ENCODE data around the gene SLF1. TPM values are rescaled to one million over a fixed set of nuclear protein-coding genes. Genes with fewer than 3 reads are reported as not detected.

The SLF1 gene
- total RNA-seq, 6 experiments from 2014 or later, result 0.80 to 3.3 (median 2.4) TPM

DNA sequence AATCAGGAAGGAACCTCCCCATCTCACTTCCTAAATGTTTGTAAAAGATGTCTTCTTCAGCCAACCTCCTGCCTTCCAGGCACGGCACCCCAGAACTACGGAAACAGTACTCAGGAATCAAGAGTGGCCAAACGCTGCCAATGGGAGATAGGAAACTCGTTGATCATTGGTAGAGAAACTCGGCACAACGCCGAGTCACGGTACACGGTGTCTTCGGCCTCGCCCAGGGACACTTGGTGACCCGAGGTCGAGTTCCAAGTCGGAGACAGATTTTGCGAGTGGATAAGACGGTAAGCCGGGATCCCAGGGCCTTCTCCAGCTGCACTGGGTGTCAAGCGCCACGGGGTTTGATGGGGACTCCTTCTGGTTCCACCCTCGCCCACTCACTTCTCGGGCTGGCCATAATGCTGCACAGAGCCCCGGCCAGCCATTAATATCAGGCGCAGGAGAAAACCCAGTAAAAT lies 408 bp upstream of the SLF1 start:
- DNase-seq (peak; percentile 52 to 73 (median 68)), ATAC-seq (peak; percentile 57 to 75 (median 69))
- Histone ChIP-seq H3K4me3 (peak overlapping the region; percentile 79 to 90 (median 80)), H3K4me1 (peaks cover 0 to 11% (median 0%) of the 10 kb centered on the region in 4 donors), H3K27me3 (no peaks in the 10 kb centered on the region), H3K36me3 (no peaks in the 10 kb centered on the region), H3K9me3 (no peaks in the 10 kb centered on the region), H3K27ac (peak overlapping the region; percentile 64 to 66 (median 65))
- intact Hi-C loops (cut with DNase I), result no loop called here
- 0% methylated on average over 16 of the region's 23 CpGs for WGBS (ENCODE audit: insufficient coverage, low coverage, low lambda C conversion rate, missing lambda C conversion rate)
- TF ChIP-seq, protein P1, sequence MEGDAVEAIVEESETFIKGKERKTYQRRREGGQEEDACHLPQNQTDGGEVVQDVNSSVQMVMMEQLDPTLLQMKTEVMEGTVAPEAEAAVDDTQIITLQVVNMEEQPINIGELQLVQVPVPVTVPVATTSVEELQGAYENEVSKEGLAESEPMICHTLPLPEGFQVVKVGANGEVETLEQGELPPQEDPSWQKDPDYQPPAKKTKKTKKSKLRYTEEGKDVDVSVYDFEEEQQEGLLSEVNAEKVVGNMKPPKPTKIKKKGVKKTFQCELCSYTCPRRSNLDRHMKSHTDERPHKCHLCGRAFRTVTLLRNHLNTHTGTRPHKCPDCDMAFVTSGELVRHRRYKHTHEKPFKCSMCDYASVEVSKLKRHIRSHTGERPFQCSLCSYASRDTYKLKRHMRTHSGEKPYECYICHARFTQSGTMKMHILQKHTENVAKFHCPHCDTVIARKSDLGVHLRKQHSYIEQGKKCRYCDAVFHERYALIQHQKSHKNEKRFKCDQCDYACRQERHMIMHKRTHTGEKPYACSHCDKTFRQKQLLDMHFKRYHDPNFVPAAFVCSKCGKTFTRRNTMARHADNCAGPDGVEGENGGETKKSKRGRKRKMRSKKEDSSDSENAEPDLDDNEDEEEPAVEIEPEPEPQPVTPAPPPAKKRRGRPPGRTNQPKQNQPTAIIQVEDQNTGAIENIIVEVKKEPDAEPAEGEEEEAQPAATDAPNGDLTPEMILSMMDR (IDR thresholded peaks at IDR 0.05), result no peak
- no peak for TF ChIP-seq POLR2A (IDR thresholded peaks at IDR 0.05)

DNA sequence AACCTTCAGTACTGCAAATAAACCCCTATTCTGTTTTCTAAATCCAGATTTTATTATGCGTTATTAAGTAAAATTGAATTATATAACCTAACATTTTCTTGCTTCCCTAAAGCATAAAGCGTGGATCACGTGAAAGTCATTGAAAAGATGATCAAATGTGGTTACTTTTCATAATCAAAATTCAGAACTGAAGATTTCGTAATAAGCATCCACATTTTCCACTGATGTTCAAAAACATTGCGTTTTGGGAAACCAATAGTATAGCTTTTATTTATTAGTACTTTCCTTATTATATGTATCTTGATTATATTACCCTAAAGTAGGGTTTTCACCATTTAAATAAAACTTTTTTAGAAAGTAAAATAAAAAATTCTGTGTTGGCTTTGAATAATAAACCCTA lies 1.8 kb downstream of the SLF1 start:
- Histone ChIP-seq H3K27me3 (no peaks in the 10 kb centered on the region), H3K4me1 (peaks cover 0 to 24% (median 5%) of the 10 kb centered on the region in 4 donors), H3K27ac (no peak overlapping the region), H3K4me3 (no peak overlapping the region), H3K36me3 (no peaks in the 10 kb centered on the region), H3K9me3 (no peaks in the 10 kb centered on the region)
- TF ChIP-seq, protein P1 (IDR thresholded peaks at IDR 0.05), result no peak
- no peak for TF ChIP-seq POLR2A (IDR thresholded peaks at IDR 0.05)
- DNase-seq (no peak), ATAC-seq (no peak)
- WGBS (ENCODE audit: insufficient coverage, low coverage, low lambda C conversion rate, missing lambda C conversion rate), result 83% methylated on average over 5 of the region's 5 CpGs
- intact Hi-C loops (cut with DNase I), result no loop called here

DNA sequence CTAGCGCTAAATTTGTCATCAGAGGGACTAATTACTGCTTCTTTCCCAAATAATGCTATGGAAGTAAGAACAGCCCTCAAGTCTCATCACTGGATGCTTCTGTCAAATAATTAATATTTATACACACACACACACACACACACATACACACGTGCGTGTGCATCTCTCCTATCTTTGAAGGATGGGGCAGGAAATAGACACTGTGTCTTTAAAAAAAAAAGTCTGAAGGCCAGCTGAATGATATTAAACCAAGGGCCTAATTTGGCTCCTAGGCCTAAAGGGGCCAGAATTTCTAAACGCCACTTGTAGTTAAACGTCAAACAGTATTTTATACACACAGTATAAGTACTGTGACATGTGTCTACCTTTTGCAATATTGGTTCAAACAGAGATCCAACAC lies 3.3 kb downstream of the SLF1 start:
- no peak for DNase-seq
- H3K4me3 ChIP-seq, result no peak overlapping the region
- no peak overlapping the region for H3K27ac ChIP-seq
- H3K36me3 ChIP-seq, result no peaks in the 10 kb centered on the region
- TF ChIP-seq POLR2A (IDR thresholded peaks at IDR 0.05), result no peak
- TF ChIP-seq, protein P1 (IDR thresholded peaks at IDR 0.05), result no peak
- no peaks in the 10 kb centered on the region for H3K27me3 ChIP-seq
- WGBS (ENCODE audit: insufficient coverage, low coverage, low lambda C conversion rate, missing lambda C conversion rate), result 35% methylated on average over 5 of the region's 5 CpGs
- ATAC-seq, result no peak
- H3K9me3 ChIP-seq, result no peaks in the 10 kb centered on the region
- intact Hi-C loops (cut with DNase I), result no loop called here
- peaks cover 0 to 24% (median 5%) of the 10 kb centered on the region in 4 donors for H3K4me1 ChIP-seq

DNA sequence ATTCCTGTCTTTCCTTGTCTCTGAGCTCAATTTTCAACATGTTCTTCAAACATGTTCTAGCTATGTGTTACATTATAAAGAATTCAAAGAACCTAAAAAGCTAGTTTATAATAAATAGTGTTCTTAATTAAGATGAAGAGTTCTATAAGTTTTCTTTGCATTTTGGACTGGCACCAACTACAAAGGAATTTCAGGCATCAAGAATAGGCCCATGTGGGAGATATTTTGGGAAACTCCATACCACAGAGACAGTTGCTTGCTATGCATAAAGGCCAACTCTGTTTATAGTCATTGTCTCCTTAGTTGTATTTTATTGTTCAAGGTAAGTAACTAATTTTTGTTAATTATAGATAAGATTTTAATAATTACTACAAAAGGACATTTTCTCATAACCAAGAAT lies 4.5 kb downstream of the SLF1 start:
- no peaks in the 10 kb centered on the region for H3K36me3 ChIP-seq
- H3K9me3 ChIP-seq, result no peaks in the 10 kb centered on the region
- DNase-seq (no peak), ATAC-seq (no peak)
- peak overlapping the region in 1 of 3 donors; percentile 18 for H3K27ac ChIP-seq
- no peak for TF ChIP-seq POLR2A (IDR thresholded peaks at IDR 0.05)
- TF ChIP-seq, protein P1 (IDR thresholded peaks at IDR 0.05), result no peak
- H3K4me1 ChIP-seq, result peaks cover 0 to 16% (median 5%) of the 10 kb centered on the region in 4 donors
- no peak overlapping the region for H3K4me3 ChIP-seq
- intact Hi-C loops (cut with DNase I), result no loop called here
- H3K27me3 ChIP-seq, result no peaks in the 10 kb centered on the region

DNA sequence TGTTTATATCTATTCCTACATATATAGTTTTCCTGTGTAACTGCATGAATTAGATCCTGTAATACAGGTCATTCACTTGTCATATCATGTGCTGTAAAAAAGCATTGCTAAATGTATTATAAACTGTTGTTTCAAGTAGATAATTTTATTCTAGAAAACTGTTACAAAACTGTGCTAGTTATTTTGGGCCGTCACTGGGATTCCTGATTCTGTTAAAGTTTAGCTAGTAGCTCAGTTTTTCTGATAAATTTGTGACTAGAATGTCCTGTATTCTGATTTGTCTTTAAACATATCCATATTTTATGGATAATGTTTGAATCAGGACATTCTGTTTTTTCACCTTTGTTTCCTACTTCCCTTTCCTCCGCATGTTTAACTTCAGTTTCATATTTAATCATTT lies 5.4 kb downstream of the SLF1 start:
- whole genome bisulfite sequencing (ENCODE audit: insufficient coverage, low coverage, low lambda C conversion rate, missing lambda C conversion rate), result 11% methylated on average over 2 of the region's 2 CpGs
- no peaks in the 10 kb centered on the region for H3K36me3 ChIP-seq
- ATAC-seq, result peak; percentile 56 to 62 (median 60)
- H3K27me3 ChIP-seq, result no peaks in the 10 kb centered on the region
- no peaks in the 10 kb centered on the region for H3K9me3 ChIP-seq
- intact Hi-C loops (cut with DNase I), result no loop called here
- no peak for TF ChIP-seq POLR2A (IDR thresholded peaks at IDR 0.05)
- TF ChIP-seq, protein P1 (IDR thresholded peaks at IDR 0.05), result no peak
- peak overlapping the region in 1 of 3 donors; percentile 9 for H3K4me3 ChIP-seq
- peaks cover 0 to 16% (median 5%) of the 10 kb centered on the region in 4 donors for H3K4me1 ChIP-seq
- H3K27ac ChIP-seq, result peak overlapping the region in 1 of 3 donors; percentile 18
- no peak for DNase-seq

All from right lobe of liver (tissue), 6 donors.